Panc1 (cell line): ENCODE results near the gene AHR. TPM values are rescaled to one million over a fixed set of nuclear protein-coding genes. Genes with fewer than 3 reads are reported as not detected.

Experiments
- ATAC-seq: fragments of 200-7000 bp; cut with Tn5 transposase; 2 replicates; pipeline ENCODE4 v1.9.1; 2020; ENCODE audit warnings: mild to moderate bottlenecking, moderate library complexity
- BruUV-seq: library from RNA; stranded (reverse); fragments of 400-500 nt; replicated peaks from 2 replicates; lab custom pipeline; 2021; lab: Mats Ljungman, UMichigan
- CTCF ChIA-PET: fragments of 300-600 bp; sonication (Branson Sonifier 250); formaldehyde crosslinking; loops from one replicate; lab custom pipeline; 2022; ENCODE audit warnings: antibody characterized with exemption; lab: Charles Lee
- POLR2A ChIA-PET: fragments of 300-600 bp; sonication (Branson Sonifier 250); formaldehyde crosslinking; loops from one replicate; lab custom pipeline; 2022; ENCODE audit warnings: antibody characterized with exemption; lab: Charles Lee
- DNase-seq: peaks from one replicate; pipeline ENCODE4 v3.0.0-alpha.2; 2010; ENCODE audit warnings: low read depth, low spot score
- H3K27ac ChIP-seq: 2 replicates; pipeline ENCODE4 v1.5.1; 2011; ENCODE audit warnings: mild to moderate bottlenecking, low read length, inconsistent platforms
- H3K27me3 ChIP-seq: fragments of 200-500 bp; sonication (Bioruptor generic); 2 replicates; pipeline ENCODE4 v1.6.0; 2014; ENCODE audit warnings: low read length, inconsistent platforms; ENCODE audit not compliant: control insufficient read depth, insufficient read depth
- H3K36me3 ChIP-seq: fragments of 200-500 bp; sonication (Bioruptor generic); 2 replicates; pipeline ENCODE4 v1.5.1; 2014; ENCODE audit warnings: inconsistent platforms, mild to moderate bottlenecking, low read length, moderate library complexity; ENCODE audit not compliant: control insufficient read depth, insufficient read depth
- H3K4me1 ChIP-seq: 2 replicates; pipeline ENCODE4 v1.5.1; 2011; ENCODE audit warnings: inconsistent platforms, mild to moderate bottlenecking, low read length, moderate library complexity; ENCODE audit not compliant: control insufficient read depth, insufficient read depth
- H3K4me3 ChIP-seq, 2 experiments: 2 replicates each; pipeline ENCODE4 v1.5.1; 2011 to 2012; ENCODE audit warnings: low read depth in 2 of 2, low read length in 2 of 2, mild to moderate bottlenecking in 2 of 2, inconsistent platforms in 1 of 2, moderate library complexity in 1 of 2
- H3K9me3 ChIP-seq: fragments of 200-500 bp; sonication (Bioruptor generic); 2 replicates; pipeline ENCODE4 v1.5.1; 2014; ENCODE audit warnings: low read depth, mild to moderate bottlenecking, inconsistent platforms, low read length, moderate library complexity; ENCODE audit not compliant: control insufficient read depth, insufficient read depth
- POLR2AphosphoS5 ChIP-seq: IDR thresholded peaks from 2 replicates; pipeline ENCODE4 v1.6.1; 2012; ENCODE audit warnings: mild to moderate bottlenecking, low read depth, low read length, moderate library complexity
- REST ChIP-seq, 2 experiments: IDR thresholded peaks; 2 replicates each; pipeline ENCODE4 v1.6.1; 2011 to 2012; ENCODE audit warnings: low read depth in 2 of 2, control low read depth in 1 of 2, low read length in 1 of 2, mild to moderate bottlenecking in 1 of 2, moderate library complexity in 1 of 2; ENCODE audit not compliant: insufficient read depth in 1 of 2
- SIN3A ChIP-seq: IDR thresholded peaks from 2 replicates; pipeline ENCODE4 v1.6.1; 2012; ENCODE audit warnings: low read depth, mild to moderate bottlenecking, low read length, moderate library complexity, borderline replicate concordance; ENCODE audit not compliant: insufficient read depth
- TCF7L2 ChIP-seq: IDR thresholded peaks from 2 replicates; pipeline ENCODE4 v1.6.1; 2011; ENCODE audit warnings: mild to moderate bottlenecking, low read depth, low read length, inconsistent platforms
- in situ Hi-C: cut with HindIII; loops from 2 replicates; pipeline ENCODE4 v1.10.0; 2016; ENCODE audit warnings: low sequenced_read_pairs, low pct_unique_long_range_greater_than_20kb
- intact Hi-C: fragments of 100-400 bp; cut with micrococcal nuclease; formaldehyde crosslinking; loops from one replicate; pipeline ENCODE4 v1.10.0; 2022; ENCODE audit not compliant: unreplicated experiment
- total RNA-seq: library from RNA; stranded (reverse); gene quantifications from one replicate; pipeline ENCODE4 v1.2.1, GENCODE V29; 2021; ENCODE audit not compliant: unreplicated experiment
- TF ChIP-seq, protein P1 (sequence below): fragments of 450-650 bp; IDR thresholded peaks from 2 replicates; pipeline ENCODE4 v1.5.1; 2017; ENCODE audit warnings: mild to moderate bottlenecking

The AHR gene
- total RNA-seq, 1 experiment from 2014 or later: 36.6 TPM

DNA sequence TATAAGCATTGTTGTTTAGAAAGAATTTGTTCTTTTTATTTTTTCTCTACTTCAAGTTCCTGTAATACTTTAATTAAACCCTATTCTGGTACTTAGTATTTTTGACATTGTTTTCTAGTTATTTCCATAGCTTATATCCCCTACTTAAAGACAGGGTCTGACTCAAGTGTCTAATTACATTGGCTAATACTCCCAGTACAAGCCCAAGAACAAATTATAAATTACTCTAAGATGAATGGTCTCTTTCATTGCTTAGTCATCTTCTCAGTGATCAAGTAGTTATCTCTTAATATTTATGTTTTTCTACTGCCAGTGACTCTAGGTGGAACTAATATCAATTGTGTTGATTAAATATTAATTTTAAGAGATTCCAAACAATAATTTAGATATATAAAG is 21.6 kb downstream of the AHR start:
- ATAC-seq: no peak
- TF ChIP-seq REST (IDR thresholded peaks at IDR 0.05; ENCODE audit: insufficient read depth in 1 of 2, low read depth in 2 of 2, low read length in 1 of 2) (no peak), POLR2AphosphoS5 (no peak), SIN3A (no peak), TCF7L2 (no peak)
- TF ChIP-seq, protein P1, sequence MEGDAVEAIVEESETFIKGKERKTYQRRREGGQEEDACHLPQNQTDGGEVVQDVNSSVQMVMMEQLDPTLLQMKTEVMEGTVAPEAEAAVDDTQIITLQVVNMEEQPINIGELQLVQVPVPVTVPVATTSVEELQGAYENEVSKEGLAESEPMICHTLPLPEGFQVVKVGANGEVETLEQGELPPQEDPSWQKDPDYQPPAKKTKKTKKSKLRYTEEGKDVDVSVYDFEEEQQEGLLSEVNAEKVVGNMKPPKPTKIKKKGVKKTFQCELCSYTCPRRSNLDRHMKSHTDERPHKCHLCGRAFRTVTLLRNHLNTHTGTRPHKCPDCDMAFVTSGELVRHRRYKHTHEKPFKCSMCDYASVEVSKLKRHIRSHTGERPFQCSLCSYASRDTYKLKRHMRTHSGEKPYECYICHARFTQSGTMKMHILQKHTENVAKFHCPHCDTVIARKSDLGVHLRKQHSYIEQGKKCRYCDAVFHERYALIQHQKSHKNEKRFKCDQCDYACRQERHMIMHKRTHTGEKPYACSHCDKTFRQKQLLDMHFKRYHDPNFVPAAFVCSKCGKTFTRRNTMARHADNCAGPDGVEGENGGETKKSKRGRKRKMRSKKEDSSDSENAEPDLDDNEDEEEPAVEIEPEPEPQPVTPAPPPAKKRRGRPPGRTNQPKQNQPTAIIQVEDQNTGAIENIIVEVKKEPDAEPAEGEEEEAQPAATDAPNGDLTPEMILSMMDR: no peak
- no peaks in the 10 kb centered on the region for H3K36me3 ChIP-seq

GRCh38 chr7:17320657-17321056 is 22.2 kb downstream of the AHR start:
- Histone ChIP-seq H3K27me3 (no peaks in the 10 kb centered on the region), H3K27ac (no peak overlapping the region), H3K4me1 (peaks cover 5% of the 10 kb centered on the region; the same call in 1 of the 2 replicates), H3K9me3 (no peaks in the 10 kb centered on the region), H3K36me3 (no peaks in the 10 kb centered on the region), H3K4me3 (no peak overlapping the region)
- ChIA-PET POLR2A (no interaction called here), CTCF (no interaction called here)
- TF ChIP-seq REST (IDR thresholded peaks at IDR 0.05; ENCODE audit: insufficient read depth in 1 of 2, low read depth in 2 of 2, low read length in 1 of 2) (no peak), POLR2AphosphoS5 (no peak), TCF7L2 (no peak), SIN3A (no peak)
- TF ChIP-seq, protein P1: no peak
- in situ Hi-C loops (no loop called here), intact Hi-C loops (no loop called here)
- no TSS peak for BruUV-seq
- ATAC-seq: no peak
- no peak for DNase-seq

More for the DNA sequence above, 21.6 kb downstream of the AHR start:
- Histone ChIP-seq H3K4me1 (peaks cover 5% of the 10 kb centered on the region; the same call in 1 of the 2 replicates), H3K27ac (no peak overlapping the region), H3K27me3 (no peaks in the 10 kb centered on the region), H3K4me3 (no peak overlapping the region), H3K9me3 (no peaks in the 10 kb centered on the region)
- DNase-seq: no peak
- intact Hi-C loops: no loop called here
- POLR2A ChIA-PET: no interaction called here
- CTCF ChIA-PET: no interaction called here
- in situ Hi-C loops: no loop called here
- no TSS peak for BruUV-seq
